Glutamatergic neuron (in vitro differentiated cells): ENCODE data around the gene IMMP1L. TPM values are rescaled to one million over a fixed set of nuclear protein-coding genes. Genes with fewer than 3 reads are reported as not detected.

Experiments used
- DNase-seq: peaks from one replicate; pipeline ENCODE4 v3.0.0; 2022
- H3K27ac Mint-ChIP-seq: one replicate; pipeline ENCODE4 v1.8.0; 2020; ENCODE audit warnings: mild to moderate bottlenecking, mixed read lengths, inconsistent platforms; ENCODE audit not compliant: unreplicated experiment
- H3K27me3 Mint-ChIP-seq: one replicate; pipeline ENCODE4 v1.8.0; 2020; ENCODE audit warnings: mild to moderate bottlenecking, moderate library complexity, mixed read lengths, inconsistent platforms; ENCODE audit not compliant: unreplicated experiment
- H3K36me3 Mint-ChIP-seq: one replicate; pipeline ENCODE4 v1.8.0; 2020; ENCODE audit warnings: mild to moderate bottlenecking, mixed read lengths, inconsistent platforms; ENCODE audit not compliant: unreplicated experiment
- H3K4me1 Mint-ChIP-seq: one replicate; pipeline ENCODE4 v1.8.0; 2020; ENCODE audit warnings: mild to moderate bottlenecking, low read depth, mixed read lengths, inconsistent platforms; ENCODE audit not compliant: unreplicated experiment
- H3K4me3 Mint-ChIP-seq: one replicate; pipeline ENCODE4 v1.8.0; 2020; ENCODE audit warnings: mild to moderate bottlenecking, mixed read lengths, inconsistent platforms; ENCODE audit not compliant: unreplicated experiment
- H3K9me3 Mint-ChIP-seq: one replicate; pipeline ENCODE4 v1.8.0; 2020; ENCODE audit warnings: mild to moderate bottlenecking, moderate library complexity, mixed read lengths, inconsistent platforms; ENCODE audit not compliant: unreplicated experiment
- total RNA-seq: library from RNA; stranded (reverse); fragmentation: NEBNext Ultra II Directional; extraction: Animal tissue kit (Norgen Biotek cat#: 25700); gene quantifications from one replicate; pipeline ENCODE4 v1.2.1, GENCODE V29; 2021; ENCODE audit not compliant: unreplicated experiment
- TF ChIP-seq, protein P1 (sequence below): fragments of 200-600 bp; sonication (generic); IDR thresholded peaks from one replicate; pipeline ENCODE4 v1.5.0; 2021; ENCODE audit not compliant: partially characterized antibody, unreplicated experiment

Gene IMMP1L
- total RNA-seq, 1 donor from 2014 or later: 34.3 TPM

DNA sequence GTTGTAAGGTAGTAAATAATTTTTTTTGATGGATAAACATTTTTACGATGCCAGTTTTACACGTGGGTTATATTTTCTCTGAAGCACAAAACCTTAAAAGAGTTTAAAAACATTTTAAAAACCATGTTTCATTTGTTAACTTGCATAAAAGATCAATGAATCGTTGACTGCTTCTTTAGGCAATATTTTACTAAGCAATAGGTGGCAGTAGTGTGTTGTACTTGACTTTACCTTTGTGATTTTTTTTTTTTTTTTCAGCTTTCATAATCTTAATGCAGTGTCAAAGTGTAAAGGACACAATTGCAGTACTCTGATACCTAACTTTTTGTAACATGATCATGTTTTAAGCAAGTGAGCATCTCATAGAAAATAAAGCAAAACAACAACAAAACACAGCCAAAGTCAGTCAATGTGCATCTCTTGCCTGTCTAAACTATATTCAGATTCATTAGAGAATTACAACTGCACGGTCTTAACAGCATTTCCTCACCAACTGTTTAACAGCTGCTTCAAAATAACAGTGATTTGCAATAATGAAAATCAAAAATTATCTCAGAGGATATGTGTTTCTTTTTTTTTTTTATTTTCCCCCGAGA, 112.1 kb downstream of the IMMP1L start:
- DNase-seq: no peak
- H3K27ac Mint-ChIP-seq: no peak overlapping the region
- no peak overlapping the region for H3K4me3 Mint-ChIP-seq
- peaks cover 4% of the 10 kb centered on the region for H3K9me3 Mint-ChIP-seq
- H3K36me3 Mint-ChIP-seq: peaks cover 6% of the 10 kb centered on the region
- H3K27me3 Mint-ChIP-seq: peaks cover 1% of the 10 kb centered on the region
- TF ChIP-seq, protein P1, sequence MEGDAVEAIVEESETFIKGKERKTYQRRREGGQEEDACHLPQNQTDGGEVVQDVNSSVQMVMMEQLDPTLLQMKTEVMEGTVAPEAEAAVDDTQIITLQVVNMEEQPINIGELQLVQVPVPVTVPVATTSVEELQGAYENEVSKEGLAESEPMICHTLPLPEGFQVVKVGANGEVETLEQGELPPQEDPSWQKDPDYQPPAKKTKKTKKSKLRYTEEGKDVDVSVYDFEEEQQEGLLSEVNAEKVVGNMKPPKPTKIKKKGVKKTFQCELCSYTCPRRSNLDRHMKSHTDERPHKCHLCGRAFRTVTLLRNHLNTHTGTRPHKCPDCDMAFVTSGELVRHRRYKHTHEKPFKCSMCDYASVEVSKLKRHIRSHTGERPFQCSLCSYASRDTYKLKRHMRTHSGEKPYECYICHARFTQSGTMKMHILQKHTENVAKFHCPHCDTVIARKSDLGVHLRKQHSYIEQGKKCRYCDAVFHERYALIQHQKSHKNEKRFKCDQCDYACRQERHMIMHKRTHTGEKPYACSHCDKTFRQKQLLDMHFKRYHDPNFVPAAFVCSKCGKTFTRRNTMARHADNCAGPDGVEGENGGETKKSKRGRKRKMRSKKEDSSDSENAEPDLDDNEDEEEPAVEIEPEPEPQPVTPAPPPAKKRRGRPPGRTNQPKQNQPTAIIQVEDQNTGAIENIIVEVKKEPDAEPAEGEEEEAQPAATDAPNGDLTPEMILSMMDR: peak; percentile 63
- H3K4me1 Mint-ChIP-seq: no peaks in the 10 kb centered on the region

DNA sequence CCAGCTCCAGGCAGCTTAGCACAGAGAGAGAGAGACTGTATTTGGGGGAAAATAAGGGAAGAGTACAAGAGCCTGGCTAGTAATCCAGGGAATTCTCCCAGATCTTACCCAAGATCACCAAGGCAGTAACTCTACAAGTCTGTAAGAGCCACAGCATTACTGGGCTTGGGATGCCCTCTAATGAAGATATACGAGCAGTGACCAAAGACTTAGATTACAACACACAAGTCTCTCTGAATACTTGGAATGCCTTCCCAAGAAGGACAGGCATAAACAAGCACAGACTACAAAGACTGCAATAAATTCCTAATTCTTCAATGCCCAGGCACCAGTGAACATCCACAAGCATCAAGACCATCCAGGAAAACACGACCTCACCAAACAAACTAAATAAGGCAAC, 122.0 kb downstream of the IMMP1L start:
- no peak overlapping the region for H3K27ac Mint-ChIP-seq
- no peak for DNase-seq
- no peaks in the 10 kb centered on the region for H3K4me1 Mint-ChIP-seq
- H3K27me3 Mint-ChIP-seq: no peaks in the 10 kb centered on the region
- H3K36me3 Mint-ChIP-seq: no peaks in the 10 kb centered on the region
- no peak overlapping the region for H3K4me3 Mint-ChIP-seq
- TF ChIP-seq, protein P1: no peak
- peaks cover 3% of the 10 kb centered on the region for H3K9me3 Mint-ChIP-seq

DNA sequence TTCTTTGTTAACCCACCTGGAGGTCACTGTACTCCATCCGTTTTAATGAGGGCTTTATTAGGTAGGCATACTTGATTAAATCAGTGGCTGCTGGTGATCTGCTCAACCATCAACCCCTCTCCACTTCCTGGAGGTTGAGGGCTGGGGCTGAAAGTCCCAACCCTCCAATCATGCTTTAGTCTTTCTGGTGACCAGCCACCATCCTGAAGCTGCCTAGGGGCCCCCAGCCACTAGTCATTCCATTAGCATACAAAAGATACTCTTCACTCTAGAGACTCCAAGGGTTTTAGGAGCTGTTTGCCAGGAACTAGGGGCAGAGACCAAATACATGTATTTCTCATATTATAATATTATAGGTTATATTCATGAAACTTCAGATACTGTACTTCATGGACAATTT, 126.3 kb downstream of the IMMP1L start:
- Mint-ChIP-seq H3K36me3 (no peaks in the 10 kb centered on the region), H3K27me3 (no peaks in the 10 kb centered on the region), H3K9me3 (no peaks in the 10 kb centered on the region), H3K27ac (no peak overlapping the region), H3K4me1 (no peaks in the 10 kb centered on the region), H3K4me3 (no peak overlapping the region)
- no peak for DNase-seq
- TF ChIP-seq, protein P1: no peak

Other genes with a start within 250 kb of the IMMP1L start
- 0.47 TPM for gene DCDC1, start 139.9 kb downstream of the IMMP1L start, total RNA-seq
- 20.6 TPM for gene DNAJC24, start 139.8 kb downstream of the IMMP1L start, total RNA-seq
- 9.9 TPM for gene ELP4, start 145 bp upstream of the IMMP1L start, total RNA-seq